Stomach smooth muscle (tissue), 2 donors: ENCODE measurements around the gene C1orf141.

Experiments used
- H3K27ac ChIP-seq: one replicate; pipeline ENCODE4 v1.7.0; 2013; ENCODE audit warnings: mild to moderate bottlenecking, low read length, inconsistent platforms
- H3K27me3 ChIP-seq, 2 donors: one replicate each; pipeline ENCODE4 v1.7.0; 2013; ENCODE audit warnings: low read length in 2 of 2; ENCODE audit not compliant: insufficient read depth in 2 of 2, control insufficient read depth in 1 of 2
- H3K36me3 ChIP-seq, 2 donors: one replicate each; pipeline ENCODE4 v1.7.0; 2013; ENCODE audit warnings: low read length in 2 of 2; ENCODE audit not compliant: control insufficient read depth in 2 of 2, insufficient read depth in 2 of 2
- H3K4me1 ChIP-seq: one replicate; pipeline ENCODE4 v1.7.0; 2013; ENCODE audit warnings: low read length; ENCODE audit not compliant: control insufficient read depth, insufficient read depth
- H3K4me3 ChIP-seq, 2 donors: one replicate each; pipeline ENCODE4 v1.7.0; 2013; ENCODE audit warnings: low read length in 2 of 2
- H3K9ac ChIP-seq, 2 donors: one replicate each; pipeline ENCODE4 v1.7.0; 2013; ENCODE audit warnings: low read length in 2 of 2, mild to moderate bottlenecking in 1 of 2
- H3K9me3 ChIP-seq, 2 donors: one replicate each; pipeline ENCODE4 v1.7.0; 2013; ENCODE audit warnings: low read length in 2 of 2; ENCODE audit not compliant: control insufficient read depth in 2 of 2
- donor health status: healthy.
- donor health status: Pancreatic carcinoma.

The C1orf141 gene

DNA sequence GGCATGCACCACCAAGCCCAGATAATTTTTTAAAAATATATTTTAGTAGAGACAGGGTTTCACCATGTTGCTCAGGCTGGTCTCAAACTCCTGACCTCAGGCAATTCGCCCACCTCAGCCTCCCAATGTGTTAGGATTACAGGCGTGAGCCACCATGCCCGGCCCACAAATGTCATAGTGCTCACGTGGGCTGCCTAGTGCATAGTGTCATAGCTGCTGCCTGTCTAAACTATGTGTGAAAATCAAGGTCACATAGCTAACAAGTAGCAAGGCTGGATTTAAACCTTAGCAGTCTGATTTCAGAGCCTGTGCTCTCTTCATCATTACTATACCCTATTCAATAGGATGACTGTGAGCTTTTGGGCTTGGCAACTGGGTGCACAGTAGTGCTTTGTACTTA, 10.3 kb downstream of the C1orf141 start:
- Histone ChIP-seq H3K27ac (no peak overlapping the region), H3K4me1 (no peaks in the 10 kb centered on the region), H3K9me3 (peaks cover 0 to 3% of the 10 kb centered on the region in 2 donors), H3K4me3 (no peak overlapping the region), H3K27me3 (no peaks in the 10 kb centered on the region), H3K9ac (no peak overlapping the region), H3K36me3 (no peaks in the 10 kb centered on the region)

GRCh38 chr1:67120855-67121619, 13.7 kb downstream of the C1orf141 start:
- H3K4me3 ChIP-seq = no peak overlapping the region
- H3K36me3 ChIP-seq = no peaks in the 10 kb centered on the region
- H3K27me3 ChIP-seq = no peaks in the 10 kb centered on the region
- H3K4me1 ChIP-seq = no peaks in the 10 kb centered on the region
- peaks cover 0 to 3% of the 10 kb centered on the region in 2 donors for H3K9me3 ChIP-seq
- H3K9ac ChIP-seq = no peak overlapping the region
- H3K27ac ChIP-seq = no peak overlapping the region

DNA sequence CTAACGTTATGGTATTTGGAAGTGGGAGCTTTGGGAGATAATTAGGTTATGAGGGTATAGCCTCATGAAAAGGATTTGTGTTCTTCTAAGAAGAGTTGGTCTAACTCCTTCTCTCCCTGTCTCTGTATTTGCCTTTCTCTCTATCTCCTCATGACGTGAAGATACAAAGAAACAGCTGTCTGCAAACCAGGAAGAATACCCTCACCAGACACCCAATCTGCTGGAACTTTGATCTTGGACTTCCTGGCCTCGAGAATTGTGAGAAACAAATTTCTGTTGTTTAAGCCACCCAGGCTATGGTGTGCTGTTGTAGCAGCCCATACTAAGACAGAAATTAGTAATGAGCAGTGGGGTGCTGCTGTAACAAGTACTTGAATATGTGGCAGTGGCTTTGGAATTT, 16.1 kb downstream of the C1orf141 start:
- no peak overlapping the region for H3K4me3 ChIP-seq
- H3K9ac ChIP-seq = no peak overlapping the region
- no peaks in the 10 kb centered on the region for H3K27me3 ChIP-seq
- H3K9me3 ChIP-seq = peaks cover 0 to 10% of the 10 kb centered on the region in 2 donors
- H3K27ac ChIP-seq = no peak overlapping the region
- H3K4me1 ChIP-seq = no peaks in the 10 kb centered on the region
- no peaks in the 10 kb centered on the region for H3K36me3 ChIP-seq

GRCh38 chr1:67118191-67118590, 16.6 kb downstream of the C1orf141 start:
- Histone ChIP-seq H3K36me3 (no peaks in the 10 kb centered on the region), H3K27ac (no peak overlapping the region), H3K9ac (no peak overlapping the region), H3K27me3 (no peaks in the 10 kb centered on the region), H3K9me3 (peaks cover 0 to 13% of the 10 kb centered on the region in 2 donors), H3K4me1 (no peaks in the 10 kb centered on the region), H3K4me3 (no peak overlapping the region)

DNA sequence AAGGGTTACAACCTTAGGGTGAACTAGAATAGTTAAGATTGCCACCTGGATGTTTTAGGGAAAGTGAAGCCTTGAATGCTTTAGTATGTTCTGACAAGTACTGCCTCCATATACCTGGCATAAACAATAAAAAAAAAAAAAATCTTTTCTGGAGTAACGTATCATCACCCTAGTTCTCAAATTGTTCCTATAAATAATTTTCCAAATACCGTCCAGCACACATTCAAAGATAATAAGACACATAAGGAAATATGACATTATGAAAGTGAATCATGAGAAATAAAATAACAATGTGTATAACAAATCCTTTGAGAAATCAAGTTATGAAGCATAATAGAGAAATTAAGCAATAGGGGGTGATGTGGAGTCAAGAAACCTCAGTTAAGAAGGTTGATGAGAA, 20.6 kb downstream of the C1orf141 start:
- Histone ChIP-seq H3K9ac (no peak overlapping the region), H3K27ac (no peak overlapping the region), H3K36me3 (no peaks in the 10 kb centered on the region), H3K4me1 (no peaks in the 10 kb centered on the region), H3K4me3 (no peak overlapping the region), H3K9me3 (peaks cover 0 to 9% of the 10 kb centered on the region in 2 donors), H3K27me3 (no peaks in the 10 kb centered on the region)

DNA sequence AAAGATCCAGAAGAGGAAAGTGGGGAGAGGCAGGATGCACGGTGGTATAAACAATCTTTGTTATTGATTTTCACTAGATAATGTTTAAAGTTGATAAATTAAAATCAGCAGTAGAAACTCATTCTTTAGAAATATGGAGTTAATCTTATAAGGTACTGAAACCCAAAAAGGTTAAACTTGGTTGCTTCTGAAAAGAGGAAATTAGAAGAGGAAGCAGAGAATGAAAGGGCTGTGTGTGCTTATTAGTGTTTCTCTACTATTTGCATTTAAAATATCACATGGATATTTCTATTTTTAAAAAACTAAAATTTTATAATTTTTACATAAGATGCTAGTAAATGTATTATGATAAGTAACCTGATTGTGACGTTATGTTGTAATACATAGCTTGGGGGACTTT, 24.4 kb downstream of the C1orf141 start:
- Histone ChIP-seq H3K4me1 (no peaks in the 10 kb centered on the region), H3K36me3 (no peaks in the 10 kb centered on the region), H3K9me3 (peaks cover 0 to 9% of the 10 kb centered on the region in 2 donors), H3K4me3 (no peak overlapping the region), H3K27ac (no peak overlapping the region), H3K27me3 (no peaks in the 10 kb centered on the region), H3K9ac (no peak overlapping the region)

- Histone ChIP-seq H3K27me3 (no peaks in the 10 kb centered on the region), H3K4me1 (no peaks in the 10 kb centered on the region), H3K9me3 (no peaks in the 10 kb centered on the region), H3K4me3 (no peak overlapping the region), H3K36me3 (no peaks in the 10 kb centered on the region), H3K9ac (no peak overlapping the region), H3K27ac (no peak overlapping the region)
These were observed 29.3 kb downstream of the C1orf141 start for GRCh38 chr1:67105508-67105907.

DNA sequence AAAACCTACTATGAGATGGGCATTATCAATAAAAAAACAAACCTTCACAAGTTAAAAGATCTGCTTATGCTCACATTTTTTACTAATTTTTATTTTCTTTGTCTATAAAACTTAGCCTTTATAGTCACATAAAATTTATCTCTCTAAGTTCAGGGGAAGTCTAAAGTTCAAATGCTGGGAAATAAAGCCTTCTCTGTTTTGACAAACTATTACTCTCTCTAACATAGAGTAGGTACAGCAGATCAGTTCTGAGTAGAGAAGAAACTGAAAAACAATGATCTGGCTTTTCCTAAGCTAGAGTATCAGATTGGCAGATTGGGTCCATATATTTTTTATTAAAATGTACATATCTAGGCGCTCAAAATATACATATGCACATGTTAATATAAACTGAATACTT, 31.2 kb downstream of the C1orf141 start:
- no peaks in the 10 kb centered on the region for H3K36me3 ChIP-seq
- H3K27ac ChIP-seq = no peak overlapping the region
- H3K9ac ChIP-seq = no peak overlapping the region
- H3K4me3 ChIP-seq = no peak overlapping the region
- H3K27me3 ChIP-seq = no peaks in the 10 kb centered on the region
- no peaks in the 10 kb centered on the region for H3K4me1 ChIP-seq
- no peaks in the 10 kb centered on the region for H3K9me3 ChIP-seq

DNA sequence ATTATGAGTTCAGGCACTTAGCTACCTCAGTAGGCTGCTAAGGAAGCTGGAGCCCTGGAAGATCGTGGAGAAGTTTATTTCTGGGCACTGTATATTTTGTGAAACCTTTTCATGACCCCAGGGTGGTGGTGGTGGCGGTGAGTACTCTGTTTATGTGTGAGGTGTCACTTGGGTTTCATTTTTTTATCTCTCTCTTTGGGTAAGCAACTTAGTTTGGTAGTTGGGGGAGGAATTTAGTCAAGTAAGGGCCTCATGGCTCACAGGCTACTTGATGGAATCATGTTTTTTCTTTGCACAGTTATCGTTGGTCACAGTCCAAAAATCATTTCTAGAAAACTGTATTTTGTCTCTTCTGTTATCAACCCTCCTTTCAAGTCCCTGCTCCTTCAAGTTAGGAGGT, 33.9 kb downstream of the C1orf141 start:
- H3K27ac ChIP-seq = no peak overlapping the region
- H3K9me3 ChIP-seq = no peaks in the 10 kb centered on the region
- no peaks in the 10 kb centered on the region for H3K36me3 ChIP-seq
- H3K4me1 ChIP-seq = no peaks in the 10 kb centered on the region
- no peak overlapping the region for H3K9ac ChIP-seq
- H3K27me3 ChIP-seq = no peaks in the 10 kb centered on the region
- H3K4me3 ChIP-seq = no peak overlapping the region

DNA sequence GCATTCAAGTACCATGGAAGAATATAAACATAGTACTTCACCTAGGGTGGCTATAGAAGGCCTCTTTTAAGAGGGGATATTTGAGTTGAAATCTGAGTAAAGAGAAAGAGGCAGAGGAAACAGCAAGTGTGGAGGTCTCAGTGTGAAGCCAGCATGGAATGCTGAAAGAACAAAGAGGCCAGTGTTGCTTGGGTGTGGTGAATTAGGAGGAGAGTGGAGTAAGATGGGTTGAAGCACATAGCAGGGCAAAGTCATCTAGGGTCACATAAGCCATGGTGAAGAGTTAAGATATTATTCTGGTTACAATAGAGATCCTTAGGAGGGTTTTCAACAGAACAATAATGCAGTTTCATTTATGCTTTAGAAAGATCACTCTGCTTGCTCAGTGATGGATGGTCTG, 37.5 kb downstream of the C1orf141 start:
- no peaks in the 10 kb centered on the region for H3K27me3 ChIP-seq
- H3K4me3 ChIP-seq = no peak overlapping the region
- H3K9me3 ChIP-seq = no peaks in the 10 kb centered on the region
- no peak overlapping the region for H3K9ac ChIP-seq
- H3K27ac ChIP-seq = no peak overlapping the region
- H3K36me3 ChIP-seq = no peaks in the 10 kb centered on the region
- H3K4me1 ChIP-seq = no peaks in the 10 kb centered on the region

- H3K4me3 ChIP-seq = no peak overlapping the region
- no peaks in the 10 kb centered on the region for H3K9me3 ChIP-seq
- H3K27ac ChIP-seq = no peak overlapping the region
- no peaks in the 10 kb centered on the region for H3K4me1 ChIP-seq
- H3K27me3 ChIP-seq = no peaks in the 10 kb centered on the region
- no peak overlapping the region for H3K9ac ChIP-seq
- no peaks in the 10 kb centered on the region for H3K36me3 ChIP-seq
These were observed 40.6 kb downstream of the C1orf141 start for GRCh38 chr1:67094191-67094590.
